Tibial artery (tissue), 4 donors: ENCODE data around the gene BRMS1.

Source experiments
- DNase-seq, 2 donors: peaks; one replicate each; pipeline ENCODE4 v3.0.0-alpha.2; 2019
- H3K27ac ChIP-seq, 2 donors: fragments of 200-600 bp; sonication (generic) in 1 of 2; 1 replicate in 1 of 2; 2 replicates in 1 of 2; pipeline ENCODE4 v1.5.1; 2018 to 2019; ENCODE audit warnings: mild to moderate bottlenecking in 1 of 2
- H3K27me3 ChIP-seq, 2 donors: fragments of 200-600 bp; sonication (generic) in 1 of 2; one replicate each; pipeline versions ENCODE4 v1.5.1 to v1.6.0; 2016 to 2019
- H3K36me3 ChIP-seq, 3 donors: fragments of 200-600 bp; sonication (generic) in 2 of 3; one replicate each; pipeline ENCODE4 v1.5.1; 2016 to 2019; ENCODE audit warnings: mild to moderate bottlenecking in 2 of 3
- H3K4me1 ChIP-seq, 4 donors: fragments of 200-600 bp; sonication (generic) in 2 of 4; 1 replicate in 3 of 4; 2 replicates in 1 of 4; pipeline ENCODE4 v1.5.1; 2016 to 2019
- H3K4me3 ChIP-seq, 2 donors: fragments of 200-600 bp; sonication (generic) in 1 of 2; 1 replicate in 1 of 2; 2 replicates in 1 of 2; pipeline ENCODE4 v1.5.1; 2018 to 2019; ENCODE audit warnings: mild to moderate bottlenecking in 2 of 2
- H3K9me3 ChIP-seq, 3 donors: fragments of 200-600 bp; sonication (generic) in 1 of 3; one replicate each; pipeline ENCODE4 v1.5.1; 2016 to 2019
- intact Hi-C: fragments of 100-400 bp; cut with DNase I; formaldehyde crosslinking; loops from one replicate; pipeline ENCODE4 v1.15.0; 2023; ENCODE audit warnings: low total_unique reads
- TF ChIP-seq, protein P1 (sequence below), 2 experiments: fragments of 200-600 bp in 1 of 2; fragments of 450-650 bp in 1 of 2; IDR thresholded peaks; one replicate each; pipeline ENCODE4 v1.5.1; 2017 to 2019; ENCODE audit warnings: antibody characterized with exemption in 2 of 2, mild to moderate bottlenecking in 1 of 2, moderate library complexity in 1 of 2

BRMS1 gene

GRCh38 chr11:66334605-66335442, 10.1 kb downstream of the BRMS1 start:
- intact Hi-C loops, result no loop called here
- no peaks in the 10 kb centered on the region for H3K27me3 ChIP-seq
- peaks cover 0 to 36% (median 25%) of the 10 kb centered on the region in 4 donors for H3K4me1 ChIP-seq
- no peaks in the 10 kb centered on the region for H3K9me3 ChIP-seq
- TF ChIP-seq, protein P1, sequence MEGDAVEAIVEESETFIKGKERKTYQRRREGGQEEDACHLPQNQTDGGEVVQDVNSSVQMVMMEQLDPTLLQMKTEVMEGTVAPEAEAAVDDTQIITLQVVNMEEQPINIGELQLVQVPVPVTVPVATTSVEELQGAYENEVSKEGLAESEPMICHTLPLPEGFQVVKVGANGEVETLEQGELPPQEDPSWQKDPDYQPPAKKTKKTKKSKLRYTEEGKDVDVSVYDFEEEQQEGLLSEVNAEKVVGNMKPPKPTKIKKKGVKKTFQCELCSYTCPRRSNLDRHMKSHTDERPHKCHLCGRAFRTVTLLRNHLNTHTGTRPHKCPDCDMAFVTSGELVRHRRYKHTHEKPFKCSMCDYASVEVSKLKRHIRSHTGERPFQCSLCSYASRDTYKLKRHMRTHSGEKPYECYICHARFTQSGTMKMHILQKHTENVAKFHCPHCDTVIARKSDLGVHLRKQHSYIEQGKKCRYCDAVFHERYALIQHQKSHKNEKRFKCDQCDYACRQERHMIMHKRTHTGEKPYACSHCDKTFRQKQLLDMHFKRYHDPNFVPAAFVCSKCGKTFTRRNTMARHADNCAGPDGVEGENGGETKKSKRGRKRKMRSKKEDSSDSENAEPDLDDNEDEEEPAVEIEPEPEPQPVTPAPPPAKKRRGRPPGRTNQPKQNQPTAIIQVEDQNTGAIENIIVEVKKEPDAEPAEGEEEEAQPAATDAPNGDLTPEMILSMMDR (IDR thresholded peaks at IDR 0.05), result no peak
- H3K4me3 ChIP-seq, result peak overlapping the region; percentile 54 to 66
- H3K27ac ChIP-seq, result no peak overlapping the region
- H3K36me3 ChIP-seq, result peaks cover 6 to 58% (median 26%) of the 10 kb centered on the region in 3 donors
- DNase-seq, result peak in 1 of 2 donors; percentile 22

- TF ChIP-seq, protein P1 (IDR thresholded peaks at IDR 0.05), result no peak
- H3K27me3 ChIP-seq, result no peaks in the 10 kb centered on the region
- peaks cover 0 to 37% (median 25%) of the 10 kb centered on the region in 4 donors for H3K4me1 ChIP-seq
- H3K36me3 ChIP-seq, result peaks cover under 1 to 51% (median 18%) of the 10 kb centered on the region in 3 donors
- no peaks in the 10 kb centered on the region for H3K9me3 ChIP-seq
- DNase-seq, result peak in 1 of 2 donors; percentile 13
- no peak overlapping the region for H3K27ac ChIP-seq
- H3K4me3 ChIP-seq, result no peak overlapping the region
- intact Hi-C loops, result no loop called here
Measured at GRCh38 chr11:66333896-66334604, 10.9 kb downstream of the BRMS1 start.

DNA sequence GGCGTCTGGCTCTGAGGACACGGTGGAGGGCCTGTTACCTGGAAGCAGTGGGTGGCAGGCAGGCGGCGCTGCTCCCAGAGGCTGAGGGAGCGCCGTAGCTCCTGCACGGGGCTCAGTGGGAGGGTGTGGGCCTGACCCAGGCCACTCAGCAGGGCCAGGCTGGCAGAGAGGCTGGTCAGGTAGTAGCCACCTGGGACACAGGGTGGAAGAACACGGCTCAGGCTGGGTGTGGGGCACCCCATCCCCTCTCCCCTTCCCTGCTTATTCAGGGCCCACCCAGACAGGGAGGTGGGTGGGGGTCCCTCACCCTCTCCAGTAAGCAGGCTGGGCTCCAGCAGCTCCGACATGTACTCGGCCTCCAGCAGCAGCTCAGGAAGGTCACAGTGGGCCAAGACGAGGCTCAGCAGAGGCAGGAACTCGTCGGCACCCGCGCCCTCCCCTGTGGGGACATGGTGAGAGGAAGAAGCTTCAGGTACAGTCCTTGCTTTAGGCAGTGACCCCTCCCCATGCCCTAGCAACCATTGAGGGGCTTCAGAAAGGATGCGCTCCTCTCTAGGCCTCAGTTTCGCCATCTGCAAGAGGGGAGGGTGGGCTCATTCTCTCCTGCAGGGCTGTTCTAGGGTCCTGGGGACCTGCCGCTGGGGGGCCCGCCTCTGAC, 11.6 kb downstream of the BRMS1 start:
- no peak overlapping the region for H3K27ac ChIP-seq
- intact Hi-C loops, result no loop called here
- TF ChIP-seq, protein P1 (IDR thresholded peaks at IDR 0.05), result no peak
- no peaks in the 10 kb centered on the region for H3K27me3 ChIP-seq
- peaks cover 0 to 41% (median 29%) of the 10 kb centered on the region in 4 donors for H3K4me1 ChIP-seq
- H3K9me3 ChIP-seq, result no peaks in the 10 kb centered on the region
- DNase-seq, result peak in 1 of 2 donors; percentile 2
- no peak overlapping the region for H3K4me3 ChIP-seq
- H3K36me3 ChIP-seq, result peaks cover 0 to 44% (median 14%) of the 10 kb centered on the region in 3 donors

DNA sequence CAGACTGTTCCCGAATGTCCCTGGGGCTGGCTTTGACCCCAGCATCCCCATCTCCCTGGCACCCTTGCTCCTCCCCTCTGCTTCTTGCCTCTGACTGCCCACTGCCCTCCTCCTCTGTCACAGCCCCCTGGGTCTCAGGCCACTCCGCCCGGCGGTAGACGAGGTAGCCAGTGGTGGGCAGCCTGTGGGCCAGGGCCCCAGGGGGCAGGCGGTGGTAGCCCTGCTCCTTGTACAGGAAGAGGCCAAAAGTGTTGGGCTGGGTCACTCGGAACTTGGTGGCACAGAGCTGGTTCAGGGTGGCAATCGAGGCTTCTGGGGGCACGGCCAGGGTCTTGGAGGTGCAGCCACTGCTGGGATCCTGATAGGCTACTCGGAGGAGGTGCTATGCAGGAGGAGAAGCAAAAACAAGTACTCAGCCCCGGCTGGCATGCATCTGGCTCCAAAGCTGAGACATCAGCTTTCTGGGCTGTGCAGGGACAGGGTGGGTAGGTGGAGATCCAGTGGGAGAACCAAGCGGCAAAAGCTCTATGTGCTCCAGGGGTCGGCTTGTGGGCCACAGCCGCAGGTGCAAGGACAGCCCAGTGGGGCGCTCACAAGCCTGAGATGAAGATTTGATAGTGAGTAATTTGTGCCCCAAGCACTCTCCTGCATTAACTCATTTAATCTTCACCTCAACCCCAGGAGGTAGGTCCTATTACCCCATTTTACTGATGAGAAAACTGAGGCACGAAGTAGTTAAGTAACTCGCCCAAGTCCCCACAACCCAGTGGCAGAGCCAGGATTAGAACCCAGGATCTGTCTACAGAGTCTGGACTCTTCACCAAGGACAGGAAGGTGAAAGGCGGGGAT, 12.3 kb downstream of the BRMS1 start:
- H3K36me3 ChIP-seq, result peaks cover 0 to 36% (median 12%) of the 10 kb centered on the region in 3 donors
- no peak overlapping the region for H3K4me3 ChIP-seq
- peak in 1 of 2 donors; percentile 4 for DNase-seq
- intact Hi-C loops, result no loop called here
- H3K27me3 ChIP-seq, result no peaks in the 10 kb centered on the region
- TF ChIP-seq, protein P1 (IDR thresholded peaks at IDR 0.05), result no peak
- no peaks in the 10 kb centered on the region for H3K9me3 ChIP-seq
- no peak overlapping the region for H3K27ac ChIP-seq
- peaks cover 0 to 42% (median 33%) of the 10 kb centered on the region in 4 donors for H3K4me1 ChIP-seq
